Vagina (tissue), 2 donors: ENCODE measurements around the gene IFNE. TPM values are rescaled to one million over a fixed set of nuclear protein-coding genes. Genes with fewer than 3 reads are reported as not detected.
"Not testable (repeated sequence)": the region's sequence is repeated elsewhere in the genome, so short reads cannot be mapped to it uniquely, and the experiment has no call there.

Source experiments
- DNase-seq, 2 donors: peaks; one replicate each; pipeline ENCODE4 v3.0.0-alpha.2; 2017; ENCODE audit errors: extremely low spot score in 2 of 2
- H3K27ac ChIP-seq: fragments of 200-600 bp; sonication (generic); one replicate; pipeline ENCODE4 v1.5.1; 2019
- H3K27me3 ChIP-seq: fragments of 200-600 bp; sonication (generic); one replicate; pipeline ENCODE4 v1.5.1; 2019
- H3K36me3 ChIP-seq, 2 donors: fragments of 200-600 bp; sonication (generic); one replicate each; pipeline ENCODE4 v1.5.1; 2017 to 2019
- H3K4me1 ChIP-seq: fragments of 200-600 bp; sonication (generic); one replicate; pipeline ENCODE4 v1.5.1; 2019
- H3K4me3 ChIP-seq, 2 donors: fragments of 200-600 bp; sonication (generic); 1 replicate in 1 of 2; 2 replicates in 1 of 2; pipeline ENCODE4 v1.5.1; 2016 to 2019
- H3K9me3 ChIP-seq: fragments of 200-600 bp; sonication (generic); one replicate; pipeline ENCODE4 v1.5.1; 2019
- CTCF ChIP-seq, 3 experiments: fragments of 450-650 bp in 2 of 3; fragments of 200-600 bp in 1 of 3; sonication (generic) in 1 of 3; IDR thresholded peaks; one replicate each; pipeline ENCODE4 v1.5.1; 2017 to 2019; ENCODE audit warnings: antibody characterized with exemption in 3 of 3, mild to moderate bottlenecking in 2 of 3, moderate library complexity in 2 of 3
- POLR2A ChIP-seq, 2 donors: fragments of 450-650 bp; IDR thresholded peaks; one replicate each; pipeline ENCODE4 v1.6.1; 2017; ENCODE audit warnings: antibody characterized with exemption in 2 of 2, mild to moderate bottlenecking in 2 of 2, moderate library complexity in 2 of 2
- POLR2AphosphoS5 ChIP-seq, 2 donors: sonication (generic); formaldehyde crosslinking; IDR thresholded peaks; one replicate each; pipeline ENCODE4 v1.9.0; 2017; ENCODE audit warnings: antibody characterized with exemption in 2 of 2, mild to moderate bottlenecking in 2 of 2, low read depth in 1 of 2; ENCODE audit not compliant: insufficient read depth in 1 of 2
- intact Hi-C: fragments of 100-400 bp; cut with DNase I; formaldehyde crosslinking; loops from one replicate; pipeline ENCODE4 v1.15.1; 2023
- total RNA-seq: library from RNA; depleted of rRNA; stranded (reverse); fragments of >200 nt; gene quantifications from one replicate; pipeline ENCODE4 v1.2.3, GENCODE V29; 2016

Gene IFNE
- total RNA-seq, 1 donor from 2014 or later, result 3.2 TPM

DNA sequence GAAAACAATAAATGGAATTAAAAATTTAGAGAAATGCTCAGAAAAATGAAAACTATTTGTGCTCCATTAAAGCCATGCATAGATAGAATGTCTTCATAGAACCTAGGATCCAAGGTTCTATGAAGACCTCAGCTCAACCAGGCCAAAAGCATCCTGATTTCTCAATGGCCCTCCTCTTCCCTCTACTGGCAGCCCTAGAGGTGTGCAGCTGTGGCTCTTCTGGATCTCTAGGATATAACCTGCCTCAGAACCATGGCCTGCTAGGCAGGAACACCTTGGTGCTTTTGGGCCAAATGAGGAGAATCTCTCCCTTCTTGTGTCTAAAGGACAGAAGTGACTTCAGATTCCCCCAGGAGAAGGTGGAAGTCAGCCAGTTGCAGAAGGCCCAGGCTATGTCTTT, 26.8 kb downstream of the IFNE start:
- no peak overlapping the region for H3K27ac ChIP-seq
- no peak for DNase-seq
- no peak overlapping the region for H3K4me3 ChIP-seq
- no peaks in the 10 kb centered on the region for H3K36me3 ChIP-seq
- no peaks in the 10 kb centered on the region for H3K9me3 ChIP-seq
- no peaks in the 10 kb centered on the region for H3K4me1 ChIP-seq
- H3K27me3 ChIP-seq, result no peaks in the 10 kb centered on the region
- TF ChIP-seq POLR2A (IDR thresholded peaks at IDR 0.05), result no peak
- TF ChIP-seq CTCF (IDR thresholded peaks at IDR 0.05), result peak in 1 of 3 experiments; percentile 21
- intact Hi-C loops, result no loop called here

GRCh38 chr9:21454149-21454548, 28.0 kb downstream of the IFNE start:
- DNase-seq, result no peak
- no peak overlapping the region for H3K4me3 ChIP-seq
- intact Hi-C loops, result no loop called here
- no peaks in the 10 kb centered on the region for H3K9me3 ChIP-seq
- no peak overlapping the region for H3K27ac ChIP-seq
- H3K27me3 ChIP-seq, result no peaks in the 10 kb centered on the region
- no peaks in the 10 kb centered on the region for H3K36me3 ChIP-seq
- TF ChIP-seq POLR2AphosphoS5 (IDR thresholded peaks at IDR 0.05; ENCODE audit: insufficient read depth in 1 of 2, low read depth in 1 of 2), result no peak
- no peaks in the 10 kb centered on the region for H3K4me1 ChIP-seq

DNA sequence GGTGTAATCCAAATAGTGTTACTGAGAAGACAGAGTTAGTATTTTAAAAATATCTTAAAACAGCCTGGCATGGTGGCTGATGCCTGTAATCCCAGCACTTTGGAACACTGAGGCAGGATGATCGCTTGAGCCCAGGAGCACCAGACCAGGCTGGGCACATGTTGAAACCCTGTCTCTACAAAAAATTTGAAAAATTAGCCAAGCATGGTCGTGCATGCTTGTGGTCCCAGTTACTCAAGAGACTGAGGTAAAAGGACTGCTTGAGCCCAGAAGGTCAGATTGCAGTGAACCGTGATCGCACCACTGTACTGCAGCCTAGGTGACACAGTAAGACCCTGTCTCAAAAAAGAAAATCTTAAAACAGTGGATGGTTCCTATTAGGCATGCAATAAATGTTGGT, 29.4 kb downstream of the IFNE start:
- H3K4me1 ChIP-seq, result no peaks in the 10 kb centered on the region
- no peaks in the 10 kb centered on the region for H3K27me3 ChIP-seq
- DNase-seq, result no peak
- intact Hi-C loops, result no loop called here
- no peaks in the 10 kb centered on the region for H3K36me3 ChIP-seq
- no peak overlapping the region for H3K4me3 ChIP-seq
- H3K27ac ChIP-seq, result no peak overlapping the region
- no peak for TF ChIP-seq POLR2AphosphoS5 (IDR thresholded peaks at IDR 0.05; ENCODE audit: insufficient read depth in 1 of 2, low read depth in 1 of 2)
- no peak for TF ChIP-seq CTCF (IDR thresholded peaks at IDR 0.05)
- no peak for TF ChIP-seq POLR2A (IDR thresholded peaks at IDR 0.05)
- no peaks in the 10 kb centered on the region for H3K9me3 ChIP-seq

DNA sequence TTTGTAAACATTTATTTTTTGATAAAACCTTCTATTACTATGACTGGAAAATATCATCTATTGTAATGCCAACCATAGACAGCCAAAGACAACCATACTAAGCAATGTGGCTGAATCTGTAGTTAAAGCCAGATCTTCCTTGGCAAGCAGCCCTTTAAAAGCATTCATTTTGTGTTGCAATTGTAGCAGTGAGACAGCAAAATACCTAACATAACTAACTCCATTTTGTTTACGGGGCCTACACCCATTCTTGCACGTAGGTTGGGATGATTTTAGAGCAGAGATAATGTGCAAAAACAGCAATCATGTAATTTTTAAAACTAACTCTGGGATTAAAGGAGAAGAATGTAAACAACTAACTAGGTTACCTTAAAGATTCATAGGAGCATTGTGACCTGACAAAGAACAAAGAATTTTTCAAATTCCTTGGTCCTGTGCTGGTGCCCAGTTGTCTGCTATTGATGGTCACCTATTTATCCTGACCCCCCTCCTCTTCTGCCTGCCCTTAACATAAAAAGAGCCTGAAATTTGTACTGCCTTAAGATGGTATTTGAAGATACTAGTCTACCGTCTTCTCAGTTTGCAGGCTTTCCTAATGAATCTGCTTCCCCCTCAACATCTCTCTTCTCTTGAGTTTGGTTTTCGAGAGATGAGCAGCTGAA, 31.2 kb downstream of the IFNE start:
- intact Hi-C loops, result no loop called here
- no peak for TF ChIP-seq POLR2AphosphoS5 (IDR thresholded peaks at IDR 0.05; ENCODE audit: insufficient read depth in 1 of 2, low read depth in 1 of 2)
- no peak for TF ChIP-seq CTCF (IDR thresholded peaks at IDR 0.05)
- TF ChIP-seq POLR2A (IDR thresholded peaks at IDR 0.05), result no peak
- Histone ChIP-seq H3K4me3 (no peak overlapping the region), H3K27me3 (no peaks in the 10 kb centered on the region), H3K27ac (no peak overlapping the region), H3K9me3 (no peaks in the 10 kb centered on the region), H3K4me1 (no peaks in the 10 kb centered on the region), H3K36me3 (no peaks in the 10 kb centered on the region)
- no peak for DNase-seq

DNA sequence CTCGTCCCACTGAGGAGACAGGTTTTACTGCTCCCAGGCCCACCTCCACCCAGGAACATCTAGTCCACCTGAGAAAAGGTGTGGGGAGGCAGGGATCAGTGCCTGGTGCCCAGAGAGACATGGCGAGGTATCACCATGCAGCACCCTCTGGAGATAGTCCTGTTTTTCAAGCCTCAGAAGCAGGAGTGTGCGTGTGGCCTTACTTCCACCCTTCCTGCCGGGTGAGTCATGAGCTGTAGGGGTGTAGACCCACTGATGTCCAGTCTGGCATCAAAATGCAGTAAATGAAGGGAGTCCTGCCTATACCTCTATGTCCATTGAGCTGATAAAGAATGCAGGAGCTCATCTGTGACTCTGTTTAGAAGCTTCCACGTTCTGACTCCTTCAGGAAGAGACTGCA, 32.8 kb downstream of the IFNE start:
- H3K9me3 ChIP-seq, H3K27ac ChIP-seq, H3K27me3 ChIP-seq, H3K4me1 ChIP-seq, H3K4me3 ChIP-seq, DNase-seq, H3K36me3 ChIP-seq, intact Hi-C loops: not testable (repeated sequence)

DNA sequence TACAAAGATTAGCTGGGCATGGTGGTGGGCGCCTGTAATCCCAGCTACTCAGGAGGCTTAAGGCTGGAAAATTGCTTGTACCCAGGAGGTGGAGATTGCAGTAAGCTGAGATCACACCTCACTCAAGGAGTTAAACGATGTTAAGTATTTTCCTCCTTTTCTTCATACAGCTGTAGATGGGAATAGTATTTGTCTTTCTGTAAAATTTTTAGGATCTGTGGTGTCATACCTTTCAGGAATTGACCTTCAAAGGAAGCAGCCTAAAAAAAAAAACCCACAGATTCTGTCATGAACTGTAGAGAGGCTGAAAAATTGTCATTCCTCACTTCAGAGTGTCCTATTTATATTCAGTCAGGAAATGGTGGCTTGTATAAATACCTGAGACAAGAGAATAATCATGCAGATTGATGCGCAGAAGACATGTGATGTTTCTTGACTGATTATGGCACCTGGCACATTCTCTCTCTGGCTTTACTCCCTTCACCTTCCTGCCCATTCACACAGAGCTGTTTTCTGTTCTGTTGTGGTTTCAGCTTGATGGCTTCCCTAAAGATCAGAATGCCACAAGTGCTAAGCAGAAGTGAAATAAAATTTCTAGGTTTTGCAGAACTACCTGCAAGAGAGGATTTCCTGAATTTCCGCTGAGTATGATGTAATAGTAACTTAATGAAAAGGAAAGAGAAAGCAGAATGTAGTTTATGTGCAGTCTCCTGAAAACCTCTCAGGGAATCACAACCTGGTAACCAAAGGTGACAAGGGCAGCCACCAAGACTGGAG, 38.1 kb downstream of the IFNE start:
- Histone ChIP-seq H3K9me3 (no peaks in the 10 kb centered on the region), H3K4me3 (no peak overlapping the region), H3K4me1 (no peaks in the 10 kb centered on the region), H3K27ac (no peak overlapping the region), H3K27me3 (no peaks in the 10 kb centered on the region), H3K36me3 (no peaks in the 10 kb centered on the region)
- DNase-seq, result no peak
- intact Hi-C loops, result no loop called here
- TF ChIP-seq POLR2A (IDR thresholded peaks at IDR 0.05), result no peak
